Bronchial epithelial cell (primary cell): Measurements from ENCODE around the gene CLSTN2. TPM values are rescaled to one million over a fixed set of nuclear protein-coding genes. Genes with fewer than 3 reads are reported as not detected.

Experiments used
- DNase-seq: peaks from one replicate; pipeline ENCODE4 v3.0.0-alpha.2; 2010; ENCODE audit warnings: low read depth
- FAIRE-seq: peaks from 2 replicates; lab custom pipeline; 2011; peaks lifted over from hg19 to GRCh38; lab: Jason Lieb, UNC
- H3K27me3 ChIP-seq: 2 replicates; pipeline ENCODE4 v1.5.1; 2011; ENCODE audit warnings: low read length; ENCODE audit not compliant: control insufficient read depth, insufficient read depth
- H3K36me3 ChIP-seq: 2 replicates; pipeline ENCODE4 v1.5.1; 2011; ENCODE audit warnings: low read length; ENCODE audit not compliant: control insufficient read depth, insufficient read depth
- H3K4me3 ChIP-seq: 2 replicates; pipeline ENCODE4 v1.5.1; 2011; ENCODE audit warnings: mild to moderate bottlenecking, low read depth, low read length, control low read depth
- total RNA-seq: library from RNA; depleted of rRNA; stranded (reverse); fragments of >200 nt; gene quantifications from 2 replicates; pipeline ENCODE4 v1.2.1, GENCODE V29; 2014
- TF ChIP-seq, protein P1 (sequence below): IDR thresholded peaks from 2 replicates; pipeline ENCODE4 v1.5.1; 2011; ENCODE audit warnings: mild to moderate bottlenecking, moderate library complexity, low read length, control low read depth, inconsistent platforms; ENCODE audit not compliant: insufficient read depth, severe bottlenecking

Gene CLSTN2
- total RNA-seq, 1 donor from 2014 or later, result 0.26 TPM

GRCh38 chr3:140553591-140553990 is 618.6 kb downstream of the CLSTN2 start:
- no peaks in the 10 kb centered on the region for H3K27me3 ChIP-seq
- no peaks in the 10 kb centered on the region for H3K36me3 ChIP-seq
- DNase-seq, result no peak
- FAIRE-seq, result no peak
- TF ChIP-seq, protein P1, sequence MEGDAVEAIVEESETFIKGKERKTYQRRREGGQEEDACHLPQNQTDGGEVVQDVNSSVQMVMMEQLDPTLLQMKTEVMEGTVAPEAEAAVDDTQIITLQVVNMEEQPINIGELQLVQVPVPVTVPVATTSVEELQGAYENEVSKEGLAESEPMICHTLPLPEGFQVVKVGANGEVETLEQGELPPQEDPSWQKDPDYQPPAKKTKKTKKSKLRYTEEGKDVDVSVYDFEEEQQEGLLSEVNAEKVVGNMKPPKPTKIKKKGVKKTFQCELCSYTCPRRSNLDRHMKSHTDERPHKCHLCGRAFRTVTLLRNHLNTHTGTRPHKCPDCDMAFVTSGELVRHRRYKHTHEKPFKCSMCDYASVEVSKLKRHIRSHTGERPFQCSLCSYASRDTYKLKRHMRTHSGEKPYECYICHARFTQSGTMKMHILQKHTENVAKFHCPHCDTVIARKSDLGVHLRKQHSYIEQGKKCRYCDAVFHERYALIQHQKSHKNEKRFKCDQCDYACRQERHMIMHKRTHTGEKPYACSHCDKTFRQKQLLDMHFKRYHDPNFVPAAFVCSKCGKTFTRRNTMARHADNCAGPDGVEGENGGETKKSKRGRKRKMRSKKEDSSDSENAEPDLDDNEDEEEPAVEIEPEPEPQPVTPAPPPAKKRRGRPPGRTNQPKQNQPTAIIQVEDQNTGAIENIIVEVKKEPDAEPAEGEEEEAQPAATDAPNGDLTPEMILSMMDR, result no peak
- H3K4me3 ChIP-seq, result no peak overlapping the region

DNA sequence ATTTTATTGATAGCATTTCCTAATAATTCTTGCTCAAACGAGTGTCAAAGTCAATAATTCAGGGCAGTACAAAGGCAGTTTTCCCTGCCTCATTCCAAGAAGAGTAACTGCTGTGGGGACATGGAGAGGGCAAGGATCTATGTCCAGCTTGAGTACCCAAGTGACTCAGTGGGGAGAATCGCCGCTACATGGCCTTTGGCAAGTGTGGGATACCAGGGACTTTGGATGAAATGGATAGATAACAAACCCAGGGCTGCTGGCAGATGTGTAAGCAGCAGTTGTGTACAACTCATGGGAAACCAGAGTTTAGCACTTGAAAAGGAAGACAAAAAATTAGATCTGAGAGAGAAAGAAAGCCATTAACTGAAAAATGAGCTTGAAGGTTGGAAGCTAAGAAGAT is 620.7 kb downstream of the CLSTN2 start:
- TF ChIP-seq, protein P1, result no peak
- Histone ChIP-seq H3K36me3 (no peaks in the 10 kb centered on the region), H3K27me3 (no peaks in the 10 kb centered on the region), H3K4me3 (no peak overlapping the region)
- FAIRE-seq (no peak), DNase-seq (no peak)

DNA sequence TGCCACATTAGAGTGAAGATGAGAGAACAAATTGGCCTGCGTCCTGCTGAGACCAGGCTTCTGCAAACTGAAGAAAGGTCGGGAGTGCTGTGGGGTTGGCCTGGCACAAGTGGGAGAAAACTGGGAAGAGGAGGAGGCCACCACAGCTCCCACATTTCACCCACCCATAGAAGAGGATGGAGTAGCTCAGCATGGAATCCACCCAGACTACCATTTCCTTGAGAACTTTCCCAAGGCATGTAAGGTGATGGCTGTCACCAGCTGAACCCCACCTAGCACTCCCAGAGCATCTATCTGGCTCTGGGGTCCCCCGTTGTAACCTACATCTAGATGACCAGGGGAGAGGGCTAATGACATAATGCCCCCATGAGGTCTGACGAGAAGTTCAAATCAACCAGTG is 622.5 kb downstream of the CLSTN2 start:
- FAIRE-seq (no peak), DNase-seq (no peak)
- Histone ChIP-seq H3K27me3 (no peaks in the 10 kb centered on the region), H3K36me3 (no peaks in the 10 kb centered on the region), H3K4me3 (no peak overlapping the region)
- TF ChIP-seq, protein P1, result no peak

DNA sequence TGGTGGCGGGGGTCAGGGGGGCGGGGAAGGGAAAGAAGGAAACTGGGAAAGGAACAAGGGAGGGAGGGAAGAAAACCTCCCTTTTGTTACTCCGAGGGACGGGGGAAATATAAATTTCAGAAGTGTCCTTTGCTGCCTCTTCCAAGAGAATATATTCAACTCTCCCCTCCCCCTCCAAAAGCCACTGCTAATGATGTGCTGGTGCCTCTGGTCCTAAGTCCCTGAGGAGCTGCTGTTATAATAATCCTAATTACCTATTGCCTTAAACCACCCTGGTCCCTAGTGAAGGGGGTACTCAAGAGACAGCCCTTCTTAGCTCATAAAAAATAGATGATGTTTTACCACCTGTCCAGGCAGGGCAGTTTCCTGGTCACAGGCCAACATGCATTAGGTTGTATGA is 624.6 kb downstream of the CLSTN2 start:
- FAIRE-seq, result no peak
- TF ChIP-seq, protein P1, result no peak

DNA sequence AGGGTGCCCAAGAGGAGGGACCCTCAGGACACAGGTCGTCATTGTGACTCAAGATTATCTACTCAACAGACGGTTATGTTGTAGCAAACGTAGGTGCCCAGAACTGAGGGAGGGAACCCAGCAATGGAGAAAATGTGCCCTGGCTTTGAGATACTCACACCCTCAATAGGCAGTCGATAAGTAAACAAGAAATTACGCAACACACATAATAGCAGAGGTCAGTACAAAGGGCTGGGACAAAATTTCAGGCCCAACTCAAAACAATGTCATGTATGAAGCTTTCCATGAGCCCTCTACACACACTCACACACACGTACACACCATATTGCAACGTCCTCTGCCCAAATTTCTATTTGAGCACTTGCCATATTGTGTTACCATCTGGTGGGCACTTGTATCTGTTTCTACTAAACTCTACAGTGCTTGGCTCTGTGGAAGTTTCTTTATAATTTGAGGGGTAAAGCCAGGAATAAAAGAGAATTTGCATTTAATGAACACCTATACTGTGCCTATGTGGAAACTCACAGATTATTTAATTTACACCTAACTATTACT is 628.3 kb downstream of the CLSTN2 start:
- FAIRE-seq, result no peak
- Histone ChIP-seq H3K4me3 (no peak overlapping the region), H3K27me3 (no peaks in the 10 kb centered on the region), H3K36me3 (no peaks in the 10 kb centered on the region)
- TF ChIP-seq, protein P1, result no peak
- DNase-seq, result no peak

More for the DNA sequence above, 624.6 kb downstream of the CLSTN2 start:
- Histone ChIP-seq H3K4me3 (no peak overlapping the region), H3K27me3 (no peaks in the 10 kb centered on the region), H3K36me3 (no peaks in the 10 kb centered on the region)
- no peak for DNase-seq

- Histone ChIP-seq H3K27me3 (no peaks in the 10 kb centered on the region), H3K4me3 (no peak overlapping the region), H3K36me3 (no peaks in the 10 kb centered on the region)
- TF ChIP-seq, protein P1, result no peak
- DNase-seq (no peak), FAIRE-seq (no peak)
Observed at GRCh38 chr3:140568131-140568530, 633.1 kb downstream of the CLSTN2 start.
